HG03439 (cell line): Measurements from ENCODE around the gene VIPR2.
"Not testable (repeated sequence)": the region's sequence is repeated elsewhere in the genome, so short reads cannot be mapped to it uniquely, and the experiment has no call there.

Experiments used
- ATAC-seq: cut with Tn5 transposase; IDR thresholded peaks from one replicate; pipeline ENCODE4 v1.9.1; 2021; ENCODE audit warnings: mild to moderate bottlenecking, moderate library complexity; ENCODE audit not compliant: unreplicated experiment

The VIPR2 gene

GRCh38 chr7:159144758-159145489 lies at the start of gene VIPR2:
VIPR2 (minus strand) TSS chr7:159144867; CDS start chr7:159144771, 96 bp downstream.
- ATAC-seq: no peak

- ATAC-seq: no peak
Observed at GRCh38 chr7:159193543-159194090, 49.0 kb upstream of the VIPR2 start.

GRCh38 chr7:159192725-159193453 lies 48.2 kb upstream of the VIPR2 start:
- ATAC-seq: no peak

- no peak for ATAC-seq
Observed at GRCh38 chr7:159192013-159192412, 47.3 kb upstream of the VIPR2 start.

- ATAC-seq: no peak
Observed at GRCh38 chr7:159191236-159191635, 46.6 kb upstream of the VIPR2 start.

GRCh38 chr7:159188011-159188410 lies 43.3 kb upstream of the VIPR2 start:
- no peak for ATAC-seq

- no peak for ATAC-seq
Observed at GRCh38 chr7:159179241-159179640, 34.6 kb upstream of the VIPR2 start.

GRCh38 chr7:159177284-159177953 lies 32.8 kb upstream of the VIPR2 start:
- ATAC-seq: no peak

- no peak for ATAC-seq
Observed at GRCh38 chr7:159175792-159176191, 31.1 kb upstream of the VIPR2 start.

- ATAC-seq: not testable (repeated sequence)
Observed at GRCh38 chr7:159175100-159175499, 30.4 kb upstream of the VIPR2 start.

GRCh38 chr7:159172400-159172799 lies 27.7 kb upstream of the VIPR2 start:
- ATAC-seq: no peak

- ATAC-seq: no peak
Observed at GRCh38 chr7:159169391-159169790, 24.7 kb upstream of the VIPR2 start.

GRCh38 chr7:159167139-159167538 lies 22.5 kb upstream of the VIPR2 start:
- ATAC-seq: no peak

GRCh38 chr7:159166530-159166929 lies 21.9 kb upstream of the VIPR2 start:
- no peak for ATAC-seq

- ATAC-seq: no peak
Observed at GRCh38 chr7:159165352-159165751, 20.7 kb upstream of the VIPR2 start.

GRCh38 chr7:159163703-159164301 lies 19.1 kb upstream of the VIPR2 start:
- ATAC-seq: not testable (repeated sequence)

GRCh38 chr7:159162050-159162626 lies 17.5 kb upstream of the VIPR2 start:
- not testable (repeated sequence) for ATAC-seq

- no peak for ATAC-seq
Observed at GRCh38 chr7:159160450-159160849, 15.8 kb upstream of the VIPR2 start.

- no peak for ATAC-seq
Observed at GRCh38 chr7:159159731-159160130, 15.1 kb upstream of the VIPR2 start.

- ATAC-seq: no peak
Observed at GRCh38 chr7:159158888-159159405, 14.3 kb upstream of the VIPR2 start.
